WERI-Rb-1 (cell line): ENCODE measurements around the gene GRIN2A.

Experiments
- DNase-seq: peaks from one replicate; pipeline ENCODE4 v3.0.0-alpha.2; 2020
- H3K27ac ChIP-seq: fragments of 250-450 bp; sonication (Bioruptor Pico); 2 replicates; pipeline ENCODE4 v1.5.1; 2020; ENCODE audit warnings: mild to moderate bottlenecking, moderate library complexity
- H3K27me3 ChIP-seq: fragments of 250-450 bp; sonication (Bioruptor Pico); 2 replicates; pipeline ENCODE4 v1.5.1; 2021; ENCODE audit warnings: mild to moderate bottlenecking, low read depth, moderate library complexity; ENCODE audit not compliant: insufficient read depth, severe bottlenecking
- H3K36me3 ChIP-seq: fragments of 250-450 bp; sonication (Bioruptor Pico); 2 replicates; pipeline ENCODE4 v1.5.1; 2020; ENCODE audit warnings: mild to moderate bottlenecking, moderate library complexity
- H3K4me3 ChIP-seq: 2 replicates; pipeline ENCODE4 v1.5.1; 2011; ENCODE audit warnings: low read depth, mild to moderate bottlenecking, control low read depth, low read length
- H3K9me3 ChIP-seq: fragments of 250-450 bp; sonication (Bioruptor Pico); 2 replicates; pipeline ENCODE4 v1.5.1; 2021; ENCODE audit warnings: mild to moderate bottlenecking, moderate library complexity; ENCODE audit not compliant: severe bottlenecking
- TF ChIP-seq, protein P1 (sequence below): IDR thresholded peaks from 2 replicates; pipeline ENCODE4 v1.5.1; 2011; ENCODE audit warnings: low read depth, mild to moderate bottlenecking, control low read depth, inconsistent platforms, low read length

Gene GRIN2A

DNA sequence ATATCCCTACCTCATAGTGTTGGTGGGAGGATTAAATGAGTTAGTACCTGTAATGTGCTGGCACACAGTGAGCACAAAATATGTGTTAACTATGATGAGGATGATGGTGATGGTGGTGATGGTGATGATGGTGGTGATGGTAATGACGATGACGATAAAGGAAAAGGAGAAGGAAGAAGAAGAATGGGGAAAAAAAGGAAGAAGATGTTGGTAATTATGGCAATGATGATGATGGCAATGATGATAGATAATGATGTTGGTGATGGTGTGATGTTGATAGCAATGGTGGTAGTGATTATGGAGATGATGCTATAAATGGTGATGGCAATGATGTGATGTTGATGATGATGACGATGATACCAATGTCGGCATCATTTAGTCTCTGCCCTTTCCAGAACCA is 270.2 kb downstream of the GRIN2A start:
- H3K27ac ChIP-seq: no peak overlapping the region
- H3K4me3 ChIP-seq: no peak overlapping the region
- no peaks in the 10 kb centered on the region for H3K36me3 ChIP-seq
- no peaks in the 10 kb centered on the region for H3K27me3 ChIP-seq
- H3K9me3 ChIP-seq: no peaks in the 10 kb centered on the region
- TF ChIP-seq, protein P1, sequence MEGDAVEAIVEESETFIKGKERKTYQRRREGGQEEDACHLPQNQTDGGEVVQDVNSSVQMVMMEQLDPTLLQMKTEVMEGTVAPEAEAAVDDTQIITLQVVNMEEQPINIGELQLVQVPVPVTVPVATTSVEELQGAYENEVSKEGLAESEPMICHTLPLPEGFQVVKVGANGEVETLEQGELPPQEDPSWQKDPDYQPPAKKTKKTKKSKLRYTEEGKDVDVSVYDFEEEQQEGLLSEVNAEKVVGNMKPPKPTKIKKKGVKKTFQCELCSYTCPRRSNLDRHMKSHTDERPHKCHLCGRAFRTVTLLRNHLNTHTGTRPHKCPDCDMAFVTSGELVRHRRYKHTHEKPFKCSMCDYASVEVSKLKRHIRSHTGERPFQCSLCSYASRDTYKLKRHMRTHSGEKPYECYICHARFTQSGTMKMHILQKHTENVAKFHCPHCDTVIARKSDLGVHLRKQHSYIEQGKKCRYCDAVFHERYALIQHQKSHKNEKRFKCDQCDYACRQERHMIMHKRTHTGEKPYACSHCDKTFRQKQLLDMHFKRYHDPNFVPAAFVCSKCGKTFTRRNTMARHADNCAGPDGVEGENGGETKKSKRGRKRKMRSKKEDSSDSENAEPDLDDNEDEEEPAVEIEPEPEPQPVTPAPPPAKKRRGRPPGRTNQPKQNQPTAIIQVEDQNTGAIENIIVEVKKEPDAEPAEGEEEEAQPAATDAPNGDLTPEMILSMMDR: no peak
- no peak for DNase-seq

DNA sequence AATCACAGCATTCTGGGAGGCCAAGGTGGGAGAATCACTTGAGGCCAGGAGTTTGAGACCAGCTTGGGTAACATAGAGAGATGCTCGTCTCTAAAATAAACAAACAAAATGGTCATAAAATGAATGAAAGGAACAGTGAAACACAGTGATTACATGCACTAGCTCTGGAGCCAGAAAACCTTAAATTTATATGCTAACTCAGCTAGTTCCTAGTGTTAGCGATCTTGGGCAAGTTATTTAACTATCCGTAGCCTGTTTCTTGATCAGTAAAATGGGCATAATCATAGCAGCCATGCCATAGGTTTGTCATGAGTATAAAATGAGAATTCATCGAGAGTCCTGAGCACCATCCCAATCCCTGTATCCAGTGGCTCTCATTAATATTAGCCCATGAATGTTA is 271.0 kb downstream of the GRIN2A start:
- H3K27ac ChIP-seq: no peak overlapping the region
- H3K4me3 ChIP-seq: no peak overlapping the region
- no peak for DNase-seq
- no peaks in the 10 kb centered on the region for H3K27me3 ChIP-seq
- H3K9me3 ChIP-seq: no peaks in the 10 kb centered on the region
- TF ChIP-seq, protein P1: no peak
- no peaks in the 10 kb centered on the region for H3K36me3 ChIP-seq

DNA sequence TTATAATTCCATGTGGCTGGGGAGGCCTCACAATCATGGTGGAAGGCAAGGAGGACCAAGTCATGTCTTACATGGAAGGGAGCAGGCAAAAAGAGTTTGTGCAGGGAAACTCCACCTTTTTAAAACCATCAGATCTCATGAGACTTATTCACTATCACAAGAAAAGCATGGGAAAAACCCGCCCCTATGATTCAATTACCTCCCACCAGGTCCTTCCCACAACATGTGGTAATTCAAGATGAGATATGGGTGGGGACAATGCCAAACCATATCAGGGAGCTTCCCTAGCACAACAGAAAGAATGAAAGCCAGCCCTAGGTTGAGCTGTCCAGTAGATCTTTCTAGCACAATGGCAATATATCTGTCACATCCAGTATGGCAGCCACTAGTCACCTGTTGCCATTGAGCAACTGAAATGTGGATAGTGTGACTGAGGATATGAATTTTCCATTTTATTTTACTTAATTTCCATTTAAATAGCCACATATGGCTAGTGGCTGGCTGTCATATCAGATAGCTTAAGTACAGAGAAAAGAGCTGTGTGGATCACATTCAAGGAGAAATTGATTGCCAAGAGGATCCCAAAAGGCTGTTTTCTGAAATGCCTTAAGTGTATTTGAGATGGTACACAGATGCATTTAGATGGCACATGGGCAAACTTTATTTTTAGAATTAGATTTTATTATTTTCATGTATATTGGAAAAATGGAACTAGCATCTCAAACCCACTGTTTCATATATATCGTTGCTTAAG is 273.0 kb downstream of the GRIN2A start:
- TF ChIP-seq, protein P1: no peak
- no peaks in the 10 kb centered on the region for H3K9me3 ChIP-seq
- H3K36me3 ChIP-seq: no peaks in the 10 kb centered on the region
- no peak for DNase-seq
- no peaks in the 10 kb centered on the region for H3K27me3 ChIP-seq
- H3K27ac ChIP-seq: no peak overlapping the region
- no peak overlapping the region for H3K4me3 ChIP-seq

DNA sequence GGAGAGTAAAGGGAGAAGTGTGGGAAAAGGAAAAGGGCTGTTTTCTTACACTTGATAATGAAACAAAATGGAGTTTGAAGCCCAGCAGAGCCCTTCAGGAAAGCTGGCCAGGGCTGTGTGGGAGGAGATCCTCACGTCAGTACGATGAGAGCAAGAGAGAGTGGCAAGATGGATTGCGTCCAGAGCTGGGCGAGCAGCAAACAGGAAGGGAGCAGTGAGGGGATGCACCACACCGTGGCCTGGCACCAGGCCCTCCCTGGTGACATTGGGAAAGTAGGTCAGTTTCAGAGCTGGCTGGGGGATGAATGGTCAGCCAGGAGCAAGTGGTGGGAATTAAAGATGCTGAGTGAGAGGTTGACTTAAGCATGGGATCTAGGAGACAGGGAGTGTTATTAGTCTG is 273.6 kb downstream of the GRIN2A start:
- no peaks in the 10 kb centered on the region for H3K27me3 ChIP-seq
- DNase-seq: no peak
- H3K4me3 ChIP-seq: no peak overlapping the region
- TF ChIP-seq, protein P1: no peak
- H3K9me3 ChIP-seq: no peaks in the 10 kb centered on the region
- no peak overlapping the region for H3K27ac ChIP-seq
- no peaks in the 10 kb centered on the region for H3K36me3 ChIP-seq

DNA sequence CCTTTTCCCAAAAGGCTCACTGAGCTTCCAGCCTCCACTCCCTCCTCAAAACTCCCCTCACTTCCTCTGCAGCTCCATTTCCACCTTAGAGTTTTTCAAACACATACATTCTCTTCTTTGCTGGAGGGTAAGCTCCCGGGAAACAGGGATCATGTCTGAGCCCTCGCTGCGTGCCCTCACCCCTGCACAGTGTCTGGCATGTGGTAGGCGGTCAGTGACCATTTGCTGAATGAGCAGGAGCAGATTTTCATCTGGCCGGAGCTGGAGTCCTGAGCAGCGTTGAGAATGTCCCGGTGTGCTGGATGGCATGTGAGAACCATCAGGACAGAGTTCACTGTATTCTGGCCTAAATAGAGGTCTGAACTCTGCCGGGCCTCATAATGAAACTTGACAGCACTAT is 274.5 kb downstream of the GRIN2A start:
- Histone ChIP-seq H3K36me3 (no peaks in the 10 kb centered on the region), H3K27me3 (no peaks in the 10 kb centered on the region), H3K4me3 (no peak overlapping the region), H3K9me3 (no peaks in the 10 kb centered on the region), H3K27ac (no peak overlapping the region)
- TF ChIP-seq, protein P1: no peak
- no peak for DNase-seq

DNA sequence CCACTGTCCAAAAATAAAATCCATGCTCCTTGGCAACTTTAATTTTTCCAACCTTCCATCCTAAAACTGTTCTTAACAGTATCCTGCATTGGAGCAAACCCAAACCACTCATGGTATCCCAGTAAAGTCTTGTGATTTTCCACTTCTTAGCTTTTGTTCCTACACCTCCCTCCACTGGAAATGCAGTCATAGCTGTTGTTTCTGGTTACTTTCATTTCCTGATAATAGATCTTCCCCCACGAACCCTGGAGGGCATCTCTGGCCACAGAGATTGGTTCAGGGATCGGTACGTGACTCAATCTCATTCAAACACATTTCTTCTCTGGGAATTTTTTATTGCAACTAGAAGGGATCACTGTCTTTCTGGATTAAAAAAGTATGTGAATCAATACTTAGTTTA is 276.0 kb downstream of the GRIN2A start:
- Histone ChIP-seq H3K27ac (no peak overlapping the region), H3K27me3 (no peaks in the 10 kb centered on the region), H3K36me3 (no peaks in the 10 kb centered on the region), H3K4me3 (no peak overlapping the region), H3K9me3 (no peaks in the 10 kb centered on the region)
- TF ChIP-seq, protein P1: no peak
- DNase-seq: no peak
